HAP-1 (cell line): Measurements from ENCODE around the gene NKX2-3.
A peak's percentile ranks its signal among the peaks of the same experiment; 100 is the strongest.

Experiments
- DNase-seq, 2 experiments: peaks; one replicate each; pipeline ENCODE4 v3.0.0-alpha.2; 2016 to 2020; ENCODE audit warnings: low spot score in 2 of 2
- H3K27me3 ChIP-seq: fragments of 250-450 bp; sonication (Bioruptor Pico); 2 replicates; pipeline ENCODE4 v1.5.1; 2020; ENCODE audit warnings: low read depth, mild to moderate bottlenecking, moderate library complexity
- H3K36me3 ChIP-seq: fragments of 250-450 bp; sonication (Bioruptor Pico); replicated peaks from 2 replicates; pipeline ENCODE4 v1.5.1; 2020; ENCODE audit warnings: mild to moderate bottlenecking
- H3K4me1 ChIP-seq: fragments of 250-450 bp; sonication (Bioruptor Pico); 2 replicates; pipeline ENCODE4 v1.5.1; 2020; ENCODE audit warnings: mild to moderate bottlenecking
- H3K4me3 ChIP-seq: fragments of 250-450 bp; sonication (Bioruptor Pico); 2 replicates; pipeline ENCODE4 v1.5.1; 2020; ENCODE audit warnings: mild to moderate bottlenecking, moderate library complexity
- H3K9me3 ChIP-seq: fragments of 250-450 bp; sonication (Bioruptor Pico); 2 replicates; pipeline ENCODE4 v1.5.1; 2020; ENCODE audit warnings: mild to moderate bottlenecking, moderate library complexity
- in situ Hi-C: fragments of 300-500 bp; cut with MboI; formaldehyde crosslinking; loops from 3 replicates; pipeline ENCODE4 v1.14.3; 2020; ENCODE audit warnings: low sequenced_read_pairs, inconsistent platforms, mixed read lengths

The NKX2-3 gene

GRCh38 chr10:99560277-99561126 lies 27.8 kb downstream of the NKX2-3 start:
- Histone ChIP-seq H3K4me3 (no peak overlapping the region), H3K36me3 (no peaks in the 10 kb centered on the region), H3K4me1 (peaks cover 3% of the 10 kb centered on the region; the same call in 1 of the 2 replicates), H3K9me3 (no peaks in the 10 kb centered on the region), H3K27me3 (peaks cover 5% of the 10 kb centered on the region)
- in situ Hi-C loops = no loop called here
- DNase-seq = peak; percentile 45 to 83

- H3K9me3 ChIP-seq = no peaks in the 10 kb centered on the region
- in situ Hi-C loops = no loop called here
- H3K27me3 ChIP-seq = peaks cover 5% of the 10 kb centered on the region
- H3K36me3 ChIP-seq = no peaks in the 10 kb centered on the region
- no peak for DNase-seq
- no peaks in the 10 kb centered on the region for H3K4me1 ChIP-seq
- H3K4me3 ChIP-seq = no peak overlapping the region
Observed at GRCh38 chr10:99562631-99563030, 29.9 kb downstream of the NKX2-3 start.

- no peak for DNase-seq
- no peaks in the 10 kb centered on the region for H3K4me1 ChIP-seq
- H3K9me3 ChIP-seq = no peaks in the 10 kb centered on the region
- no peak overlapping the region for H3K4me3 ChIP-seq
- in situ Hi-C loops = no loop called here
- no peaks in the 10 kb centered on the region for H3K36me3 ChIP-seq
- H3K27me3 ChIP-seq = peaks cover 5% of the 10 kb centered on the region
Observed at GRCh38 chr10:99564361-99564760, 31.6 kb downstream of the NKX2-3 start.

GRCh38 chr10:99565166-99565565 lies 32.4 kb downstream of the NKX2-3 start:
- H3K27me3 ChIP-seq = peaks cover 5% of the 10 kb centered on the region
- no peak for DNase-seq
- in situ Hi-C loops = no loop called here

GRCh38 chr10:99569253-99569939 lies 36.7 kb downstream of the NKX2-3 start:
- in situ Hi-C loops = no loop called here
- Histone ChIP-seq H3K9me3 (no peaks in the 10 kb centered on the region), H3K27me3 (no peaks in the 10 kb centered on the region), H3K4me3 (no peak overlapping the region), H3K36me3 (no peaks in the 10 kb centered on the region), H3K4me1 (no peaks in the 10 kb centered on the region)
- no peak for DNase-seq

More at GRCh38 chr10:99565166-99565565, 32.4 kb downstream of the NKX2-3 start:
- no peak overlapping the region for H3K4me3 ChIP-seq
- no peaks in the 10 kb centered on the region for H3K9me3 ChIP-seq
- no peaks in the 10 kb centered on the region for H3K4me1 ChIP-seq
- no peaks in the 10 kb centered on the region for H3K36me3 ChIP-seq

GRCh38 chr10:99569961-99570360 lies 37.2 kb downstream of the NKX2-3 start:
- Histone ChIP-seq H3K4me1 (no peaks in the 10 kb centered on the region), H3K36me3 (no peaks in the 10 kb centered on the region), H3K9me3 (no peaks in the 10 kb centered on the region), H3K27me3 (no peaks in the 10 kb centered on the region), H3K4me3 (no peak overlapping the region)
- in situ Hi-C loops = no loop called here
- DNase-seq = no peak

GRCh38 chr10:99571816-99572215 lies 39.1 kb downstream of the NKX2-3 start:
- Histone ChIP-seq H3K9me3 (no peaks in the 10 kb centered on the region), H3K4me3 (no peak overlapping the region), H3K36me3 (no peaks in the 10 kb centered on the region), H3K27me3 (no peaks in the 10 kb centered on the region), H3K4me1 (no peaks in the 10 kb centered on the region)
- DNase-seq = no peak
- in situ Hi-C loops = no loop called here

- Histone ChIP-seq H3K9me3 (no peaks in the 10 kb centered on the region), H3K27me3 (no peaks in the 10 kb centered on the region), H3K4me3 (no peak overlapping the region), H3K36me3 (no peaks in the 10 kb centered on the region), H3K4me1 (no peaks in the 10 kb centered on the region)
- in situ Hi-C loops = no loop called here
- DNase-seq = no peak
Observed at GRCh38 chr10:99573790-99574189, 41.0 kb downstream of the NKX2-3 start.

GRCh38 chr10:99579971-99580370 lies 47.2 kb downstream of the NKX2-3 start:
- Histone ChIP-seq H3K9me3 (no peaks in the 10 kb centered on the region), H3K27me3 (no peaks in the 10 kb centered on the region), H3K4me1 (no peaks in the 10 kb centered on the region), H3K36me3 (no peaks in the 10 kb centered on the region), H3K4me3 (no peak overlapping the region)
- in situ Hi-C loops = no loop called here
- DNase-seq = no peak

GRCh38 chr10:99582255-99582770 lies 49.6 kb downstream of the NKX2-3 start:
- Histone ChIP-seq H3K27me3 (no peaks in the 10 kb centered on the region), H3K4me3 (no peak overlapping the region), H3K4me1 (no peaks in the 10 kb centered on the region), H3K9me3 (no peaks in the 10 kb centered on the region), H3K36me3 (no peaks in the 10 kb centered on the region)
- no peak for DNase-seq
- in situ Hi-C loops = no loop called here

- Histone ChIP-seq H3K36me3 (no peaks in the 10 kb centered on the region), H3K9me3 (no peaks in the 10 kb centered on the region), H3K27me3 (no peaks in the 10 kb centered on the region), H3K4me3 (no peak overlapping the region), H3K4me1 (no peaks in the 10 kb centered on the region)
- no peak for DNase-seq
- in situ Hi-C loops = no loop called here
Observed at GRCh38 chr10:99583687-99584086, 50.9 kb downstream of the NKX2-3 start.
